ENCODE results near the gene KRTAP19-7. TPM values are rescaled to one million over a fixed set of nuclear protein-coding genes. Genes with fewer than 3 reads are reported as not detected.

The KRTAP19-7 gene
- total RNA-seq, 1 experiment from 2014 or later: not detected

GRCh38 chr21:30592140-30592539 lies 31.0 kb upstream of the KRTAP19-7 start, which contains the start of gene KRTAP6-3:
KRTAP6-3 (plus strand) TSS chr21:30592440; CDS start chr21:30592446, 6 bp downstream.
- Mint-ChIP-seq H3K4me3 (ENCODE audit: unreplicated experiment) (no peak within 1 kb of the TSS), H3K36me3 (ENCODE audit: insufficient read depth, unreplicated experiment) (no peaks in the 10 kb centered on the region), H3K27ac (ENCODE audit: low read depth, unreplicated experiment) (no peak within 1 kb of the TSS), H3K27me3 (ENCODE audit: insufficient read depth, unreplicated experiment) (no peaks in the 10 kb centered on the region), H3K4me1 (ENCODE audit: insufficient read depth, unreplicated experiment) (no peaks in the 10 kb centered on the region), H3K9me3 (ENCODE audit: unreplicated experiment) (no peaks in the 10 kb centered on the region)
- no peak for DNase-seq (ENCODE audit: unreplicated experiment)
- no TSS peak for BruUV-seq (replicated peaks)
- ChIA-PET POLR2A (no interaction called here), CTCF (no interaction called here)
- no peak for TF ChIP-seq CTCF (IDR thresholded peaks at IDR 0.05; ENCODE audit: unreplicated experiment)
- intact Hi-C loops (cut with micrococcal nuclease): no loop called here

GRCh38 chr21:30590297-30590696 lies 29.2 kb upstream of the KRTAP19-7 start, which contains the start of gene KRTAP22-2:
KRTAP22-2 (minus strand) TSS chr21:30590397.
- H3K4me1 Mint-ChIP-seq (ENCODE audit: insufficient read depth, unreplicated experiment): no peaks in the 10 kb centered on the region
- intact Hi-C loops (cut with micrococcal nuclease): no loop called here
- no peak within 1 kb of the TSS for H3K4me3 Mint-ChIP-seq (ENCODE audit: unreplicated experiment)
- CTCF ChIA-PET: no interaction called here
- H3K27ac Mint-ChIP-seq (ENCODE audit: low read depth, unreplicated experiment): no peak within 1 kb of the TSS
- BruUV-seq (replicated peaks): no TSS peak
- no peak for TF ChIP-seq CTCF (IDR thresholded peaks at IDR 0.05; ENCODE audit: unreplicated experiment)
- H3K27me3 Mint-ChIP-seq (ENCODE audit: insufficient read depth, unreplicated experiment): peaks cover 11% of the 10 kb centered on the region
- POLR2A ChIA-PET: no interaction called here
- H3K9me3 Mint-ChIP-seq (ENCODE audit: unreplicated experiment): no peaks in the 10 kb centered on the region
- DNase-seq (ENCODE audit: unreplicated experiment): no peak
- H3K36me3 Mint-ChIP-seq (ENCODE audit: insufficient read depth, unreplicated experiment): no peaks in the 10 kb centered on the region

GRCh38 chr21:30582870-30583269 lies 21.8 kb upstream of the KRTAP19-7 start:
- H3K4me1 Mint-ChIP-seq (ENCODE audit: insufficient read depth, unreplicated experiment): no peaks in the 10 kb centered on the region
- peaks cover 31% of the 10 kb centered on the region for H3K27me3 Mint-ChIP-seq (ENCODE audit: insufficient read depth, unreplicated experiment)
- no peaks in the 10 kb centered on the region for H3K36me3 Mint-ChIP-seq (ENCODE audit: insufficient read depth, unreplicated experiment)
- no peaks in the 10 kb centered on the region for H3K9me3 Mint-ChIP-seq (ENCODE audit: unreplicated experiment)
- intact Hi-C loops (cut with micrococcal nuclease): no loop called here
- TF ChIP-seq CTCF (IDR thresholded peaks at IDR 0.05; ENCODE audit: unreplicated experiment): no peak
- no peak for DNase-seq (ENCODE audit: unreplicated experiment)
- CTCF ChIA-PET: no interaction called here
- POLR2A ChIA-PET: interaction anchor here (0.6 kb wide), 1 partner anchor 1767 kb away, joined by 6 read pairs; no protein-coding TSS in a partner anchor
- no peak overlapping the region for H3K4me3 Mint-ChIP-seq (ENCODE audit: unreplicated experiment)
- no TSS peak for BruUV-seq (replicated peaks)
- H3K27ac Mint-ChIP-seq (ENCODE audit: low read depth, unreplicated experiment): no peak overlapping the region

GRCh38 chr21:30580132-30580531 lies 19.0 kb upstream of the KRTAP19-7 start:
- Mint-ChIP-seq H3K4me3 (ENCODE audit: unreplicated experiment) (no peak overlapping the region), H3K9me3 (ENCODE audit: unreplicated experiment) (no peaks in the 10 kb centered on the region), H3K27me3 (ENCODE audit: insufficient read depth, unreplicated experiment) (peaks cover 18% of the 10 kb centered on the region), H3K4me1 (ENCODE audit: insufficient read depth, unreplicated experiment) (no peaks in the 10 kb centered on the region), H3K36me3 (ENCODE audit: insufficient read depth, unreplicated experiment) (no peaks in the 10 kb centered on the region), H3K27ac (ENCODE audit: low read depth, unreplicated experiment) (no peak overlapping the region)
- DNase-seq (ENCODE audit: unreplicated experiment): no peak
- no peak for TF ChIP-seq CTCF (IDR thresholded peaks at IDR 0.05; ENCODE audit: unreplicated experiment)
- intact Hi-C loops (cut with micrococcal nuclease): no loop called here
- BruUV-seq (replicated peaks): no TSS peak
- ChIA-PET POLR2A (no interaction called here), CTCF (interaction anchor here (0.9 kb wide), 1 partner anchor 42 kb away, joined by 3 read pairs; no protein-coding TSS in a partner anchor)

All from MCF 10A (cell line).